ENCODE measurements around the gene NEB. TPM values are rescaled to one million over a fixed set of nuclear protein-coding genes. Genes with fewer than 3 reads are reported as not detected.

NEB gene
- total RNA-seq, 4 donors from 2014 or later, result 0.98 to 4.4 (median 2.4) TPM

GRCh38 chr2:151728804-151729414, 5.4 kb downstream of the NEB start:
- TF ChIP-seq, protein P1, sequence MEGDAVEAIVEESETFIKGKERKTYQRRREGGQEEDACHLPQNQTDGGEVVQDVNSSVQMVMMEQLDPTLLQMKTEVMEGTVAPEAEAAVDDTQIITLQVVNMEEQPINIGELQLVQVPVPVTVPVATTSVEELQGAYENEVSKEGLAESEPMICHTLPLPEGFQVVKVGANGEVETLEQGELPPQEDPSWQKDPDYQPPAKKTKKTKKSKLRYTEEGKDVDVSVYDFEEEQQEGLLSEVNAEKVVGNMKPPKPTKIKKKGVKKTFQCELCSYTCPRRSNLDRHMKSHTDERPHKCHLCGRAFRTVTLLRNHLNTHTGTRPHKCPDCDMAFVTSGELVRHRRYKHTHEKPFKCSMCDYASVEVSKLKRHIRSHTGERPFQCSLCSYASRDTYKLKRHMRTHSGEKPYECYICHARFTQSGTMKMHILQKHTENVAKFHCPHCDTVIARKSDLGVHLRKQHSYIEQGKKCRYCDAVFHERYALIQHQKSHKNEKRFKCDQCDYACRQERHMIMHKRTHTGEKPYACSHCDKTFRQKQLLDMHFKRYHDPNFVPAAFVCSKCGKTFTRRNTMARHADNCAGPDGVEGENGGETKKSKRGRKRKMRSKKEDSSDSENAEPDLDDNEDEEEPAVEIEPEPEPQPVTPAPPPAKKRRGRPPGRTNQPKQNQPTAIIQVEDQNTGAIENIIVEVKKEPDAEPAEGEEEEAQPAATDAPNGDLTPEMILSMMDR (IDR thresholded peaks at IDR 0.05; ENCODE audit: low read depth), result no peak

- TF ChIP-seq, protein P1 (IDR thresholded peaks at IDR 0.05; ENCODE audit: low read depth), result no peak
Observed at GRCh38 chr2:151727593-151728552, 6.4 kb downstream of the NEB start.

GRCh38 chr2:151721161-151721560, 13.1 kb downstream of the NEB start:
- TF ChIP-seq, protein P1 (IDR thresholded peaks at IDR 0.05; ENCODE audit: low read depth), result no peak

GRCh38 chr2:151720521-151720920, 13.8 kb downstream of the NEB start:
- TF ChIP-seq, protein P1 (IDR thresholded peaks at IDR 0.05; ENCODE audit: low read depth), result no peak

DNA sequence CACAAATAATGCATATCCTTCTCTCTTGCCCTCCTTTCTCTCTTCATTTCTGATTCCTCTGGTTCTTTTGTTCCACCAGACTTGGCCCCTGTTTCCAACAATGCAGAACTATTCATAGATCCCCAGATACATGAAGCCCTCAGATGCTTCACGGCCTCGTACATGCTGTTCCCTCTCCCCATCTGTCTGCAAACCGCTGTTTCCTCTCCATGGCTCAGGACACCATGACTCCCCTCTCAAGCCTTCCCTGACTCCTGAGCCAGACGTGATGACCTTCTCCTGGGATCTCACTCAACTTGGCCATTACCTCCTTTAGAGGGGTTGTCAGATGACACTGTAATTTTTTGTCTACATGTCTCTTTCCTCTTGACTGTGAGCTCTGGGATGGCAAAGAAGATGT, 15.5 kb downstream of the NEB start:
- TF ChIP-seq, protein P1 (IDR thresholded peaks at IDR 0.05; ENCODE audit: low read depth), result no peak

GRCh38 chr2:151718247-151718646, 16.0 kb downstream of the NEB start:
- TF ChIP-seq, protein P1 (IDR thresholded peaks at IDR 0.05; ENCODE audit: low read depth), result no peak

DNA sequence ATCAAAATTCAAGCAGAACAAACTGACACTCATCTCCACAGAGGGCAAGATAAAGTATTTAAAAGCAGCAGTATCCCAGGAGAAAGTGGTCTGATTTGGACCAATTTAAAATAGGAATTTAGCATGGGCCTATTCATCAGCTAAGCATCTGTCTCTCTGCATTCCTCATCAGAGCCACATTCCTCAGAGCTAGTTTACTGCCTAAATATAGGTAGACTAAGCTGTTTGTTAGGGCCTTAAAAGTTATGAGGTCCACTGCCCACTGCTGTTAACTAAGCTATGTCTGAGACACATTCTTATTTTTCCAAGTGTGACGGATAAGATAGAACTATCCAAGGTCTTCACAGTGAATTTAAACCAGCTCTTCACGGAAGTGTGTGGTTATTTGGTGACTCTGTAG, 17.6 kb downstream of the NEB start:
- TF ChIP-seq, protein P1 (IDR thresholded peaks at IDR 0.05; ENCODE audit: low read depth), result no peak
